ENCODE results near the gene AP3S2. TPM values are rescaled to one million over a fixed set of nuclear protein-coding genes. Genes with fewer than 3 reads are reported as not detected.

AP3S2 gene
- total RNA-seq, 2 experiments from 2014 or later = 20.3 to 23.0 TPM

GRCh38 chr15:89899295-89899945 is 5.6 kb upstream of the AP3S2 start:
- ChIA-PET POLR2A (interaction anchor here (0.9 kb wide), 1 partner anchor 12 kb away, joined by 3 read pairs; no protein-coding TSS in a partner anchor), CTCF (interaction anchor here (1.0 to 2.0 kb wide), 9 partner anchors 9 to 172 kb away, joined by 3 to 7 read pairs (median 4); no protein-coding TSS in a partner anchor)
- no peak overlapping the region for H3K27ac Mint-ChIP-seq
- H3K27me3 Mint-ChIP-seq = no peaks in the 10 kb centered on the region
- peaks cover 8% of the 10 kb centered on the region for H3K4me1 Mint-ChIP-seq (ENCODE audit: low read depth)
- ATAC-seq = no peak
- no peaks in the 10 kb centered on the region for H3K9me3 Mint-ChIP-seq
- no peaks in the 10 kb centered on the region for H3K36me3 Mint-ChIP-seq (ENCODE audit: low read depth)
- DNase-seq = no peak
- TF ChIP-seq, protein P1, sequence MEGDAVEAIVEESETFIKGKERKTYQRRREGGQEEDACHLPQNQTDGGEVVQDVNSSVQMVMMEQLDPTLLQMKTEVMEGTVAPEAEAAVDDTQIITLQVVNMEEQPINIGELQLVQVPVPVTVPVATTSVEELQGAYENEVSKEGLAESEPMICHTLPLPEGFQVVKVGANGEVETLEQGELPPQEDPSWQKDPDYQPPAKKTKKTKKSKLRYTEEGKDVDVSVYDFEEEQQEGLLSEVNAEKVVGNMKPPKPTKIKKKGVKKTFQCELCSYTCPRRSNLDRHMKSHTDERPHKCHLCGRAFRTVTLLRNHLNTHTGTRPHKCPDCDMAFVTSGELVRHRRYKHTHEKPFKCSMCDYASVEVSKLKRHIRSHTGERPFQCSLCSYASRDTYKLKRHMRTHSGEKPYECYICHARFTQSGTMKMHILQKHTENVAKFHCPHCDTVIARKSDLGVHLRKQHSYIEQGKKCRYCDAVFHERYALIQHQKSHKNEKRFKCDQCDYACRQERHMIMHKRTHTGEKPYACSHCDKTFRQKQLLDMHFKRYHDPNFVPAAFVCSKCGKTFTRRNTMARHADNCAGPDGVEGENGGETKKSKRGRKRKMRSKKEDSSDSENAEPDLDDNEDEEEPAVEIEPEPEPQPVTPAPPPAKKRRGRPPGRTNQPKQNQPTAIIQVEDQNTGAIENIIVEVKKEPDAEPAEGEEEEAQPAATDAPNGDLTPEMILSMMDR (IDR thresholded peaks at IDR 0.05) = no peak
- H3K4me3 Mint-ChIP-seq = no peak overlapping the region
- intact Hi-C loops (cut with micrococcal nuclease) = loop anchor here (10.0 kb wide), 1 partner anchor 105 kb away; the partner anchor contains the start of gene ZNF710

- POLR2A ChIA-PET = interaction anchor here (0.7 to 0.9 kb wide), 2 partner anchors 12 to 24 kb away, joined by 3 read pairs; no protein-coding TSS in a partner anchor
- H3K4me1 Mint-ChIP-seq (ENCODE audit: low read depth) = peaks cover 11% of the 10 kb centered on the region
- ATAC-seq (peak; percentile 40), DNase-seq (peak; percentile 65)
- H3K27ac Mint-ChIP-seq = no peak overlapping the region
- TF ChIP-seq, protein P1 (IDR thresholded peaks at IDR 0.05) = peak; percentile 67
- CTCF ChIA-PET = interaction anchor here (0.5 to 2.0 kb wide), 21 partner anchors 9 to 204 kb away, joined by 3 to 23 read pairs (median 4); partner anchors contain the start of genes IDH2 and ZNF710
- intact Hi-C loops (cut with micrococcal nuclease) = loop anchor here (10.0 kb wide), 1 partner anchor 106 kb away; the partner anchor contains the start of gene ZNF710
- H3K36me3 Mint-ChIP-seq (ENCODE audit: low read depth) = no peaks in the 10 kb centered on the region
- H3K27me3 Mint-ChIP-seq = no peaks in the 10 kb centered on the region
- H3K9me3 Mint-ChIP-seq = no peaks in the 10 kb centered on the region
- H3K4me3 Mint-ChIP-seq = no peak overlapping the region
Observed at GRCh38 chr15:89898614-89899294, 5.0 kb upstream of the AP3S2 start.

DNA sequence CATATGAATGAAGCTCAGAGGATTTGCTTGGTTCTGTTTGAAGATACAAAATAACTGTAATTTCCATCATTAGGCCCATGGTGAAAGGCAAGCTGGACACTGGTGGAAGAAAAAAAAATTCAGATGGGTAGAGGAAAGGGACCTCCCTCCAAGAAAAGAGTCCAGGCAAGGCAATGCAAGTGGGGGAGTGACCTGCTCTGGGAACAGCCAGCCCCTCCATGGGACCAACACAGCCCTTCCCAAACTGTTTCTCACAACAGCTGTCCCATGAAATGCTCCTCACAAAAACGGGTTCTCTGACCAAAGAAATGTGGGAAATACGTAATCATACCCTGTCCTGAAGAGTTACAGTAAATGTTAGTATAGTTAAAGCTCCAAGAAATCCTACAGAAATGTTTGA is 4.4 kb upstream of the AP3S2 start:
- intact Hi-C loops (cut with micrococcal nuclease) = loop anchor here (10.0 kb wide), 1 partner anchor 107 kb away; the partner anchor contains the start of gene ZNF710
- ATAC-seq (no peak), DNase-seq (no peak)
- Mint-ChIP-seq H3K36me3 (ENCODE audit: low read depth) (peaks cover 2% of the 10 kb centered on the region), H3K4me1 (ENCODE audit: low read depth) (peaks cover 11% of the 10 kb centered on the region), H3K4me3 (no peak overlapping the region), H3K27me3 (no peaks in the 10 kb centered on the region), H3K27ac (no peak overlapping the region), H3K9me3 (no peaks in the 10 kb centered on the region)
- CTCF ChIA-PET = interaction anchor here (0.5 to 2.0 kb wide), 19 partner anchors 9 to 204 kb away, joined by 3 to 23 read pairs (median 4); partner anchors contain the start of genes IDH2 and ZNF710
- TF ChIP-seq, protein P1 (IDR thresholded peaks at IDR 0.05) = no peak
- POLR2A ChIA-PET = interaction anchor here (0.7 kb wide), 1 partner anchor 23 kb away, joined by 3 read pairs; no protein-coding TSS in a partner anchor

DNA sequence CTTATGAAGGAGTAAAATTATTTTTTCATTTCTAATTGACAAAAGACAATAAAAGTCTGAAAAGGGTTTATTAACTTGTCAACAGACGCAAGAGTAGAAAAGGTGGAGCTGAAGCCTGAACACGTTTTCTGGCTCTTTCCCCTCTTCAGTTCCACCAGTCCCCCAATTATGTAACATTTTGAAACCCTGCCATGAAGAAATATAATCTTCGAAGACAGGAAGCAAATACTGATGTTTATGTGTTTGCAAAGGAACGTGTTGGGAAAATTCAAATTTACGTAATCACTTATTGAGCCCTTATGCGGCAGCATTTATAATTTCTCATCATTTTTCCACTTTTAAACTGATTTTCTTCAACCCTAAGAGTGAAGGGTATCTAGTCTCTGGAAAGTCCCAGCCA is 767 bp downstream of the AP3S2 start:
- intact Hi-C loops (cut with micrococcal nuclease) = loop anchor here (5.0 to 10.0 kb wide), 3 partner anchors 112 to 204 kb away; partner anchors contain the start of gene ZNF710
- H3K4me3 Mint-ChIP-seq = peak overlapping the region; percentile 100
- ChIA-PET POLR2A (interaction anchor here (0.8 to 1.5 kb wide), 3 partner anchors 19 to 209 kb away, joined by 3 to 5 read pairs (median 3); partner anchors contain the start of gene IDH2), CTCF (interaction anchor here (1.6 kb wide), 1 partner anchor 17 kb away, joined by 4 read pairs; no protein-coding TSS in a partner anchor)
- H3K36me3 Mint-ChIP-seq (ENCODE audit: low read depth) = peaks cover 14% of the 10 kb centered on the region
- no peaks in the 10 kb centered on the region for H3K9me3 Mint-ChIP-seq
- DNase-seq = no peak
- H3K27ac Mint-ChIP-seq = peak overlapping the region; percentile 99
- peaks cover 28% of the 10 kb centered on the region for H3K4me1 Mint-ChIP-seq (ENCODE audit: low read depth)
- H3K27me3 Mint-ChIP-seq = no peaks in the 10 kb centered on the region
- TF ChIP-seq, protein P1 (IDR thresholded peaks at IDR 0.05) = no peak
- ATAC-seq = no peak
